Activated T-cell treated with anti-CD3 and anti-CD28 coated beads, Interleukin-2, amount 50 U/mL, for 72 hours (primary cell): ENCODE measurements around the gene TFEB. TPM values are rescaled to one million over a fixed set of nuclear protein-coding genes. Genes with fewer than 3 reads are reported as not detected.
A peak's percentile ranks its signal among the peaks of the same experiment; 100 is the strongest.

ENCODE experiments used
- ATAC-seq, 2 donors: fragments of 150-1000 bp; cut with Tn5 transposase; replicated peaks in 1 of 2; 2 replicates each; pipeline ENCODE4 v1.10.0; 2021; ENCODE audit warnings: moderate library complexity in 2 of 2, mild to moderate bottlenecking in 1 of 2
- DNase-seq, 2 donors: peaks; one replicate each; pipeline ENCODE4 v3.0.0; 2021 to 2022; ENCODE audit warnings: mixed read lengths in 1 of 2
- H3K27ac Mint-ChIP-seq: one replicate; pipeline ENCODE4 v1.8.0; 2022; ENCODE audit warnings: mild to moderate bottlenecking, moderate library complexity, mixed read lengths
- H3K27me3 Mint-ChIP-seq: one replicate; pipeline ENCODE4 v1.8.0; 2022; ENCODE audit warnings: low read depth, mixed read lengths
- H3K36me3 Mint-ChIP-seq, 2 donors: one replicate each; pipeline ENCODE4 v1.8.0; 2022; ENCODE audit warnings: mixed read lengths in 2 of 2, mild to moderate bottlenecking in 1 of 2; ENCODE audit not compliant: insufficient read depth in 2 of 2
- H3K4me1 Mint-ChIP-seq: one replicate; pipeline ENCODE4 v1.8.0; 2022; ENCODE audit warnings: low read depth, mixed read lengths
- H3K4me3 Mint-ChIP-seq, 2 donors: one replicate each; pipeline ENCODE4 v1.8.0; 2022; ENCODE audit warnings: mild to moderate bottlenecking in 2 of 2, mixed read lengths in 2 of 2, moderate library complexity in 2 of 2
- H3K9me3 Mint-ChIP-seq, 2 donors: one replicate each; pipeline ENCODE4 v1.8.0; 2022; ENCODE audit warnings: mixed read lengths in 2 of 2
- total RNA-seq, 2 donors: library from RNA; stranded (reverse); gene quantifications; one replicate each; pipeline ENCODE4 v1.2.3, GENCODE V29; 2022

Gene TFEB
- total RNA-seq, 2 donors from 2014 or later, result 15.3 to 17.5 TPM

GRCh38 chr6:41757271-41757670 is 21.9 kb upstream of the TFEB start:
- no peak for DNase-seq
- H3K4me1 Mint-ChIP-seq, result no peaks in the 10 kb centered on the region
- no peak overlapping the region for H3K4me3 Mint-ChIP-seq
- no peak for ATAC-seq
- no peak overlapping the region for H3K27ac Mint-ChIP-seq
- no peaks in the 10 kb centered on the region for H3K9me3 Mint-ChIP-seq
- H3K27me3 Mint-ChIP-seq, result peaks cover 7% of the 10 kb centered on the region
- no peaks in the 10 kb centered on the region for H3K36me3 Mint-ChIP-seq

DNA sequence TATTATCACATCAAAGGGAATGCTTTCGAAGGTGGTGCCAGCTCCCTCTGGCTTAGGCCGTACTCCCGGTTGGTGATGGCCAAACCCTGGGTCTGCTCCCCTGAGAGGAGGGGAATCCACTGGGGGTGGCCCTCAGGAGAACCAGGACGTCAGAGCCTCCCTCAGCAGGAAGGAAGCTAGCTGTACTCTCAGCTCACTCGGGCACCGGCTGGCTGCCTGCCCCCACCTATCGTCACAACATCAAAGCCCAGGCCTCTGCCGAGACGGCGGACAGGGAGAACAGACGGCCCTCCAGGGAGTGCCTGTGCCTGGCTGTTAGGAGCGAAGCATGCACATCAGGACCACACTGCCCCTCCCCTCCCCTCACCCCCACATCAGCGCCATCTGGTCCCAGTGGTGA is 20.9 kb upstream of the TFEB start:
- Mint-ChIP-seq H3K9me3 (no peaks in the 10 kb centered on the region), H3K4me1 (no peaks in the 10 kb centered on the region), H3K4me3 (no peak overlapping the region), H3K27ac (no peak overlapping the region), H3K27me3 (peaks cover 7% of the 10 kb centered on the region), H3K36me3 (no peaks in the 10 kb centered on the region)
- DNase-seq (no peak), ATAC-seq (peak in 1 of 2 donors; percentile 23)

GRCh38 chr6:41755895-41756294 is 20.5 kb upstream of the TFEB start:
- Mint-ChIP-seq H3K4me3 (no peak overlapping the region), H3K27ac (no peak overlapping the region), H3K4me1 (no peaks in the 10 kb centered on the region), H3K36me3 (no peaks in the 10 kb centered on the region), H3K27me3 (peaks cover 7% of the 10 kb centered on the region), H3K9me3 (no peaks in the 10 kb centered on the region)
- ATAC-seq (no peak), DNase-seq (no peak)

GRCh38 chr6:41750374-41750773 is 15.0 kb upstream of the TFEB start:
- Mint-ChIP-seq H3K9me3 (no peaks in the 10 kb centered on the region), H3K36me3 (no peaks in the 10 kb centered on the region), H3K27me3 (no peaks in the 10 kb centered on the region), H3K4me1 (no peaks in the 10 kb centered on the region), H3K27ac (no peak overlapping the region), H3K4me3 (no peak overlapping the region)
- no peak for DNase-seq
- ATAC-seq, result no peak

GRCh38 chr6:41748542-41748941 is 13.1 kb upstream of the TFEB start:
- no peak overlapping the region for H3K27ac Mint-ChIP-seq
- H3K4me3 Mint-ChIP-seq, result no peak overlapping the region
- H3K4me1 Mint-ChIP-seq, result no peaks in the 10 kb centered on the region
- DNase-seq, result no peak
- ATAC-seq, result no peak
- no peaks in the 10 kb centered on the region for H3K27me3 Mint-ChIP-seq
- H3K9me3 Mint-ChIP-seq, result no peaks in the 10 kb centered on the region
- no peaks in the 10 kb centered on the region for H3K36me3 Mint-ChIP-seq

DNA sequence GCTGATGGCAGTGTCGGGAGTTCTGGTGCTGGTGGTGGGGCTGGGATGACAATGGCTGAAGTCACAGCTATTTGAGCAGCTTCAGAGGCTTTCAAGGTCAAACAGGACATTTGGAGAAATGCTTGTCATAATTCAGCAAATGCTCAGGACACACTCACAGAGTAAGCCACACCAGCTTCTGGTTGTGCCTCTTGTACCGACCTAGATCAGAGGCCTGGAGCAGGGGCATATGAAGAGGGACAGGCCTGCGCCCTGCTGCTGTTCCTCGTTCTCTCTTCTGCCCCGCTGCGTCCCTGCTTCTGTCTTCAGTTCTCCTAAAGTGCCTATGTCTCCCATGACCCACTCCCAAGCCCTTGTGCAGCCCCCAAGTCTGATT is 12.7 kb upstream of the TFEB start:
- Mint-ChIP-seq H3K27ac (no peak overlapping the region), H3K36me3 (no peaks in the 10 kb centered on the region), H3K4me3 (no peak overlapping the region), H3K9me3 (no peaks in the 10 kb centered on the region), H3K4me1 (no peaks in the 10 kb centered on the region), H3K27me3 (no peaks in the 10 kb centered on the region)
- ATAC-seq (no peak), DNase-seq (no peak)

DNA sequence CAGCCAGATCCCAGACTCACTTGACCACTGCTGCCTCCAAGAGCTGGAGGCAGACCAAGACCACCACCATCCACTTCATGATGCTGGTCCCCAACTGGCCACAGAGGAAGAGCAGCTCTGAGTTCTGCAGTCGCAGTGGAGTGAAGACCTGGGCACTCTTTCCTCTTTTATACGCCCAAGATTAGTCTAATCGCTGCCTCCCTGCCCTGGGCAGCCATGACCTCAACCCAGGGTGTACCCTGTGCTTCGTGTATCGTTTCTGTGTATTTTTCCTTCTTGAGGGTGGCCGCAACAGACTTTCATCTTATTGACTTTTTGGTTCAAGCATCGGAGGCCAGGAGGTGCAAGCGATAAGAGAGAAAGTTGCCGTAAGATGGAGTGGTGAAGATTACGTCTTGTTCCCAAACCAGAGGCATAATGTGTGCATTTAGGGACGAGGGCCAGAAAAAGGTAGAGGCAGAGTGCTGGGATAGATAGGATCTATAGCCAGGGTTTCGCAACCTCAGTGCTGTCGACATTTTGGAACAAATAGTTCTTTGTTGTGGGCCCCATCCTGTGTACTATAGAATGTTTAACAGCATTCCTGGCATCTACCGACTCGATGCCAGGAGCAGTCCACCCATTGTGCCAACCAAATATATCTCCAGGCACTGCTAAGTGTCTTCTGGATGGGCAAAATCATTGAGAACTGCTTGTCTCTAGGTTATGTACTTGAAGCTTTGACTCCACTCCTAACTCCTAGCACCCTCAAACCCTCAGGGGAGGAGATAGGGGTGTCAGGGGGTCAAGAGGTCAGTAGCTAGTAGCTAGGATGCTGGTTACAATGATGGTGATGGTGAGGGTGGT is 12.1 kb upstream of the TFEB start, which contains the start of gene PGC:
Gene PGC (minus strand): TSS at position 142 of the 846 bp plus-strand sequence. CDS start 63 bp downstream, at position 79.
- no peak within 1 kb of the TSS for H3K4me3 Mint-ChIP-seq
- no peaks in the 10 kb centered on the region for H3K4me1 Mint-ChIP-seq
- H3K27ac Mint-ChIP-seq, result no peak within 1 kb of the TSS
- no peaks in the 10 kb centered on the region for H3K36me3 Mint-ChIP-seq
- DNase-seq (no peak), ATAC-seq (no peak)
- H3K27me3 Mint-ChIP-seq, result no peaks in the 10 kb centered on the region
- no peaks in the 10 kb centered on the region for H3K9me3 Mint-ChIP-seq

DNA sequence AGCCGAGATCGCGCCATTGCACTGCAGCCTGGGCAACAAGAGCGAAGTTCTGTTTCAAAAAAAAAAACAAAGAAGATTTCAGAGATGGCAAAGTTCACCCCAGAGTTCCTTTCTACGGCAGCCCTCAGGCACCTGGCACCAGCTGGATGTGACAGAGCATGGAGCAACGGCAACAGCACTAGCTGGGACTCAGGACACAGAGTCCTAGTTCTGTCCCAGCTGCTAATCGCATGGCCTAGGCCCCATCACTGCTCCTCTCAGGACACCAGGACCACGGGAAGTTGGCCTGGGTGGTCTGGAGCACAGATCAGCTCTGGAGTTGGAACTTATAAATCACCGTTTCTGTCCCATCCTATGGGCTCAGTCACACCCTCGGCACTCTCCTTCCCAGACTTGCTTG is 10.7 kb upstream of the TFEB start:
- Mint-ChIP-seq H3K27ac (no peak overlapping the region), H3K27me3 (no peaks in the 10 kb centered on the region), H3K4me1 (no peaks in the 10 kb centered on the region), H3K36me3 (no peaks in the 10 kb centered on the region), H3K4me3 (no peak overlapping the region), H3K9me3 (no peaks in the 10 kb centered on the region)
- ATAC-seq (no peak), DNase-seq (no peak)

GRCh38 chr6:41744236-41744787 is 8.9 kb upstream of the TFEB start:
- ATAC-seq, result no peak
- H3K36me3 Mint-ChIP-seq, result no peaks in the 10 kb centered on the region

DNA sequence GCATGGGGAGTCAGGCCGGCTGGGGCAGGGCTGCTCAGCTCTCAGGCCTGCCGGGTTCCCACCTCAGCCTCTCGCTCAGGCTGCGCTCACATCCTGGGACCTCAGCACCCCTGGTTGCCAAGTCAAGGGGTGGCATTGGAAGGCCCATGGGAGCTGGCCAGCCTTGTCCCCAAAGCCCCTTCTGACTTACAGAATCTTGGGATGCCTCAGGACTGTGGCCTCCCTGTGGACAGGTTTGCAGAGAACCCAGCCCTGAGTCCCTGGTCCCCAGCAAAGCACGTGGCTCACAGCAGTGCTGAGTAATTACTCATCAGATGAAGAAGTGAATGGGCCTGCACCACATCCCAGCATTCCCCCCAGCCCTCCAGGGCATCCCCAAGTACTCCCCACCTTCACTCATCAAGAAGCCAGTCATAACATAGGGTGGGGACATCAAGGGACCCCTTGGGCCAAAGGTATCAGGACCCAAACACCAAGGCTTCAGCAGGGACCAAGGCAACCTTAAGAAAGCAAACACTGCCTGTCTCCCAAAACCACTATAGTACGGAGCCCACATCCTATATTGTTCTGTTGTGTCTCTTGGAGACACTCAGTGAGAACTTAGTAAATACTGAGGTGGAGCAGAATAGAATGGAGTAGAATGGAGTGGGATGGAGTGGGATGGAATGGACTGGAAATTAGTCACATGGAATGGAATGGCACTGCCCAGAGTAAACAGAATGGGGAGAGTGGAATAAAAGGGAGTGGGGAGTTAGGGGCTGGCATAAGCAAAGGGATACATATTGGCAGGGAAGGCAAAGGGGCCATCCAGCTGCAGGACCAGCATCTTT is 8.2 kb upstream of the TFEB start:
- no peak for DNase-seq
- Mint-ChIP-seq H3K9me3 (no peaks in the 10 kb centered on the region), H3K4me1 (no peaks in the 10 kb centered on the region), H3K4me3 (no peak overlapping the region), H3K27me3 (no peaks in the 10 kb centered on the region), H3K36me3 (no peaks in the 10 kb centered on the region), H3K27ac (no peak overlapping the region)
- ATAC-seq, result no peak

More at GRCh38 chr6:41744236-41744787, 8.9 kb upstream of the TFEB start:
- no peak overlapping the region for H3K4me3 Mint-ChIP-seq
- H3K27me3 Mint-ChIP-seq, result no peaks in the 10 kb centered on the region
- no peaks in the 10 kb centered on the region for H3K9me3 Mint-ChIP-seq
- H3K27ac Mint-ChIP-seq, result no peak overlapping the region
- DNase-seq, result no peak
- no peaks in the 10 kb centered on the region for H3K4me1 Mint-ChIP-seq

DNA sequence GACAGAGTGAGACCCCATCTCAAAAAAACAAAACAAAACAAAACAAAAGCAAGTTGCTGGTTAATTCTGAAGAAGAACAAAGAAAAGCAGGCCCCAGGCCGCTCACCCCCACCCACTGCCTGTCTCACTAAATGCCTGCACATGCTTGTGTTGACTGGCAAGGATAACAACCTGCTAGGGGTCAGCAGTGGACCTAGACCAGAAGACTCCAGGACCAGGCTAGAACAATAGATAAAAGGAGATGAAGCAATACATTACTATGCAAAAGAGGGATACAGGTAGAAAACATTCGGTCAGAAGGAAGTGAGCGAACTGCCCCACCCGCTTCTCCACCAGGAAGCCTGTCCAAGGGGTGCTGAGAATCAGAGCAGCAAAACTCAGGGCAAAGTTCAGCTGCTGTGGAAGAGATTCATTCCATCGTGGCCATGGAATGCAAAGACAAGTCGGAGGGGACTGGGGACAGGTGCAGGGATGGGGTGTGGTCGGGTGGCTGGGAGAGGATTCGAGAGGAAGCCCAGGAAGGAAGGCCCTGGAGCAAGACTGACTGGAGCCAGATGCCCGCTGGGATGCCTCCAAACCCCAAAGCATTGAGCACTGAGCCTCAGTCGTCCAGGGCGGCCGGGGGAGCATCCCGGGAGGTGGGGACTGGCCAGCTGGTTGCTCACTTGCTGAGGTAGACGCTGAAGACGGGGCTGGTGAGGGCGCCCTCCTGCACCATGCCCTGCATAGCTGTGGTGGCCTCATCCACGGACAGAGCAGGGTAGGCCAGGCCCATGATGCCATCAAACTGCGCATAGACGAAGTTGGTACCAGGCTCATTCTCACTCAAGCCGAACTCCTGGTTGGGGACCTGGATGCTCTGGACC is 6.5 kb upstream of the TFEB start:
- no peaks in the 10 kb centered on the region for H3K4me1 Mint-ChIP-seq
- no peak for ATAC-seq
- H3K4me3 Mint-ChIP-seq, result no peak overlapping the region
- no peaks in the 10 kb centered on the region for H3K9me3 Mint-ChIP-seq
- no peaks in the 10 kb centered on the region for H3K27me3 Mint-ChIP-seq
- H3K36me3 Mint-ChIP-seq, result no peaks in the 10 kb centered on the region
- no peak overlapping the region for H3K27ac Mint-ChIP-seq
- DNase-seq, result no peak

GRCh38 chr6:41740366-41741162 is 5.2 kb upstream of the TFEB start:
- Mint-ChIP-seq H3K9me3 (no peaks in the 10 kb centered on the region), H3K4me3 (no peak overlapping the region), H3K4me1 (peaks cover 10% of the 10 kb centered on the region), H3K27me3 (no peaks in the 10 kb centered on the region), H3K27ac (no peak overlapping the region), H3K36me3 (no peaks in the 10 kb centered on the region)
- ATAC-seq, result no peak
- DNase-seq, result no peak
